HG03159 (cell line): ENCODE results near the gene CKMT2.

ENCODE experiments used
- ATAC-seq: cut with Tn5 transposase; IDR thresholded peaks from one replicate; pipeline ENCODE4 v1.9.1; 2021; ENCODE audit warnings: mild to moderate bottlenecking, moderate library complexity; ENCODE audit not compliant: unreplicated experiment

Gene CKMT2

DNA sequence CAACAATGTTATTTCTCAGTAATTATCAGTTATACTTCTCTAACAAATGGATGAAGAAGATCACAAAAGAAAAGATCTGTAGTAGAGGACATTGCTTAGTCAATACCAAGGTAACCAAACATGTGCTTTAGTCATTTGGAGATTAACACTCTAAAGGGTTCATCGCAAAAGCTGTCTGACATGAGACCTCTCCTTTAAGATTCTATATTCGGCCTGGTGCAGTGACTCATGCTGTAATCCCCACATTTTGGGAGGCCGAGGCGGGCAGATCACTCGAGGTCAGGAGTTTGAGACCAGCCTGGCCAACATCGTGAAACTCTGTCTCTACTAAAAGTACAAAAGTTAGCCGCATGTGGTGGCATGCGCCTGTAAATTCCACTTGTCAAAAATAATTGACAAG lies 18.3 kb upstream of the CKMT2 start:
- ATAC-seq: no peak

DNA sequence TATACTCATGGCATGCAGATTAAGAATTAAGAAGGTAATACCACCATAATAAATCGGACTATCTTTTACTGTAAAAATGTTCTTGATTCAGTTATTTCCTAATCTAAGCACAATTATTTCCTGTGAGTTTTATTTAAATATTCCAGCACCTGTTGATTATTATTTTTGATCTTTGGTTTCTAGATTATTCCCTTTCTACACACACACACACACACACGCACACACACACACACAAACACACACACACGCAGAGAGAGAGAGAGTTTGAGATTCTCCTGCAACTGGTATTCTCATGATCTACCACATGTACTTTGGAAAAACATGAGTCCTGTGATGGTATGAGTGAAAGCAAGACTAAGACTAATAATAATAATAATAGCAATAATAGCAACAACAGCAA lies 17.0 kb upstream of the CKMT2 start:
- ATAC-seq: no peak

DNA sequence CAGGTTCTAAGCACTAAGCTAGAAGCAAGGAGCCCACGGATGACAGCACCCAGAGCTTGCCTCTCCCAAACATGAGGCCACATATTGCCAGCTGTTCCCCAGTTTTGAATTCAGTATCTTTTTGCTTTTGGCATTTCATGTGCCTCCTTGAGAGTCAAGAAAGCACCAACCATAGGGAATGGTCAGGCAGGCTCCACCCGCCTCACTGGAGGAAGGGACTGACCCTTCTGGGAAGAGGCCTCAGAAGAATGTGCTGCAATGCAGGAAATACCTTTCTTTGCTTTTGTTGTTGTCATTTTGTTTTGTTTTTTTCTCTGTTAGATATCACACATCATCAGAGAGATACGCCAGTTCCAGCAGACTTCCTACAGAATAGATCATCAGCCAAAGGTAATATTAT lies 13.7 kb upstream of the CKMT2 start:
- no peak for ATAC-seq

DNA sequence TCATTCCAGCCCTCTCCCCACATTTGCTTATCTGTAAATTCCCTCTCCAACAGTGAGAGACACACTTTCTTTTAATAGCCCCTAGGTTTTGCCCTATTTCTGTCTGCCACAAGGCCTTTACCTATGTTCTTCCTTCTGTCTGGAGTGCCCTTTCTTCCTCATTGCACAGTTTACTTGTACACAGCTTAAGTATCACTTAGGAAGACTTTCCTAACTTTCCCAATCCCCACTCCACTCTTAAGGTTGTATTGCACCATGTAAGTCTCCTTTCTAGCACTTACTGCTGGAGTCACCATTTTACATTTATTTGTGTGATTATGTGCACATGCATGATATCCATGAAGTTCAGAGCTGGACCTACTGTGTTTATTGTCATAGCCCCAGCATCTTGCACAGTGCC lies 10.8 kb upstream of the CKMT2 start:
- no peak for ATAC-seq

DNA sequence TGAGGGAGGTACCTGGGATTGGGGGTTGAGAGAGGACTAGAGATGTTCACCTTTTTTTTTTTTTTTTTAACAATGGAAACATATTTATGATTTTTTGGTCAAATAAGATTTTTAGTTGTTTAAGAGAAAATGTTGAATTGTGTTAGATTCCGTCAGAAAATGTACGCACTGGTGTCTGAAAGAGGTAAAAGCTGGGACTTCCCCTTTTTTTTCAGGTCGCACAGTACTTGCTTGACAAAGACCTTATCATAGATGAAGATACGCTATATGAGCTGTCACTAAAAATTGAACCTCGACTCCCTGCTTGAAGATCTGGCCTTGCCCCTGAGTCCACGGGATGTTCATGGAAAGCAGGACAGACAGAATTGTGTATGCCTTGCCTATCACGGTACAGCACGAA lies 7.7 kb upstream of the CKMT2 start:
- no peak for ATAC-seq

DNA sequence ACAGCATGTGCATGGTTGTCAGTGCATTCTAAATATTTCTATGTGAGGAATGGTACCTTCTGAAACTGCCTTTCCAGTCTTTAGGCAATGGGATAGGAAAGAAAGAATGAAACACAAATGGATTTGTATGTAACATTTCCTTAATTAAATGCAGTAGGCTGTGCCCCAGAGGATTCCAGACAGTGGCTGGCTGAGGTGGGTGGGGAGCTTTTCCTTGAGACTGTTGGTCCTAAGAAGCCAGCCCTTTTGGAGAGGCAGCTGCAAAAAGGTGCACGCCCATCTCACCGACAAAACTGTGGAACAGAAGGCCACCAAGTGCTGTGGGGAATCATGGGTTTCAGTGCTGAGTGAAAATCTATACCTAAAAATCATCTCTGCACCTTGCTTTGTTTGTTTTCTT lies 6.8 kb upstream of the CKMT2 start:
- ATAC-seq: no peak

DNA sequence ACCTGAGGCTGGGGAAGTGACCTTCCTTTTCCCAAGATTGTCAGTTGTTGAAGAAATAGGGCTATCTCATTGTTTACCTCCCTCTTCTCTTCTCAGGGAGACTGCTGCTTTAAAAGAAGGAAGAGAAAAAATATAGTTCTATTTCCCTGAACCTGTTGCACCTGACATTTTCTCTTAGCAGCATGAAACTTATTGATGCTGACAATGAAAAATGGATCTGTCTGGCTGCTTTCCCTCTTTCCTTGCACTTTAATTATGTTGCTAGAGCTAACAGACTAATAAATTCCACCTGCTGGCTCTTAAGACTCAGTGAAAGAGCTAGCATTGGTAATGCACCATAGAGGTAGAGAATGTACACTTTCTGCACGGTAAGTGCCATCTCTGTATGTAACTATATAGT lies 6.2 kb upstream of the CKMT2 start:
- ATAC-seq: no peak

DNA sequence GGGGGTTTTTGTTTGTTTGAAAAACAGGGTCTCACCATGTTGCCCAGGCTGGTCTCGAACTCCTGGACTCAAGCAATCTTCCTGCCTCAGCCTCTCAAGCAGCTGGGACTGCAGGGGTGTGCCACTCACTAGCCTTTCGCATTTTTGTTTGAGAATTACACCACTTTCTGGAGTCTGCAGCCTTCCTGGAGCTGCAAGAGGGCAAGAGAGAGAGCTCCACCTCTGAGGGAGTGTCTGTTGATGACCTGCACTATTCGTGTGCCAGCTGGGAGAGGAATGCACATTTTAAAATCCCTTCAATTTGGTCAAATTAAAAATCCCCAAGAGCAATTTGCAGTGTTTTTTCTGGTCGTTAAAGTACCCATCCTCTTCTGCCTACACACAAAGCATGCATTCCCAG lies 5.0 kb upstream of the CKMT2 start:
- no peak for ATAC-seq

DNA sequence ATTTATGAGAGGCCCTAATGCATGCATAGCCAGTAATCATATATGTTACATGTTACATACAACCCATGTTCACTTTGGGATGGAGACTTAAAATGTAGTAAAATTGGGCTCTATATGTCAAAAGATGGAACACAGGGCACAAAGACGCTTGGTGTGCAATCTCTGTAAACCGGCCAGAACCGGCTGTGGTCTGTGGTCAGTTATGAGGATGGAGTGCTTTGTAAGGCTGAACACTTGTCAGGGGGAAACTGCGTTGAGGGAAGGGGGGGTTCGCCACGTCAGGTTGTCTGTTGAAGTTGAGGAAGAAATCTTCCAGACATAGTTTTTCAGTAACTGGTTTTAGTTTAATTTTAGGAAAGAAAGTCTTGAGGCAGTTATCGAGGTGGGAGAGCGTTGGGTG lies 2.7 kb upstream of the CKMT2 start:
- ATAC-seq: no peak

DNA sequence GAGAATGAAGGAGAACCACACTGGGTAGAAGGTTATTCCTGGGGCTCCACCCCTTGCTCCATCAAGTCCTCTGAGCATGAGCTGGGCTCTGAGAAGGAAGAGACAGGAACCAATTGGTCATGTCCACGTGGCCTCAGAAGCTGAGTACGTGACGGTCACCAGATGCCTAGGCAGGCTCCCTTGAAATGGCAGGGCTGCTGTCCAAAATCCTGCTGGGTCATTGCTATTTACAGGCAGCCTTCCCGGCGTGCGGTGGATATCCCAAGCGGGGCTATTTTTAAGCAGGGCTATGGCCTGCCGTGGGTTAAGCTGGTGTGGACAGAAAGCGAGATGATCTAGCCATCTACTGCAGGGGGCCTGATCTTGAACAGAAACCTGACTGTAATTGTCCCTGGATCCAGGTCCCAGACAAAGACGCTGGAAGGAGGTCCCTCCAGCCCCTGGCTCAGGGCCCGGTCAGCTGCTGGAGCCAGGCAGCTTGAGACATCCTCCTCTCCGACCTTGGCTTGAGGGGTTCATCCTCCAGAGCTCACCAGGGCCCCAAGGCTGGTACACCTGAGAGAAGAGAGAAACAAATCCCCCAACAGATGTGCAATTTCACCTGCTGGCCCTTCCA lies 550 bp upstream of the CKMT2 start:
- ATAC-seq: no peak

DNA sequence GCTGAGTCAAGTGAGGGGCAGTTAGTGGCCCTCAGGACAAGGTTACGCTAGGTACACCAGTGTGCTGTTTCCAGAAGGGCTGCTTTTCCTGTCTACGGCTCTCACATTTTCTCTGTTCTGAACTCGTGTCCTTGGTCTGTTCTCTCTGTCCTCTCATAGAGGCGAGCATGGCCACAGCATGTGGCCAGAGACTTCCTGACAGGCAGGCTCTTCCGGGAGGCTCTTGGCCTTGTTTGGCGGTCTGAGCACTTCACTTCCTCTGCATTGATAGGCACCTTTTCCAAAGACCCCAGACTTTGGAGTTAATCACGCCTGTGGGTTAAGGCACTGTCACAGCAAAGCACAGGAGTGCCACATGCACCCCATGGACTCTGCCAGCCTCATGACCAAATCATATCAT lies 1.2 kb downstream of the CKMT2 start:
- ATAC-seq: no peak

DNA sequence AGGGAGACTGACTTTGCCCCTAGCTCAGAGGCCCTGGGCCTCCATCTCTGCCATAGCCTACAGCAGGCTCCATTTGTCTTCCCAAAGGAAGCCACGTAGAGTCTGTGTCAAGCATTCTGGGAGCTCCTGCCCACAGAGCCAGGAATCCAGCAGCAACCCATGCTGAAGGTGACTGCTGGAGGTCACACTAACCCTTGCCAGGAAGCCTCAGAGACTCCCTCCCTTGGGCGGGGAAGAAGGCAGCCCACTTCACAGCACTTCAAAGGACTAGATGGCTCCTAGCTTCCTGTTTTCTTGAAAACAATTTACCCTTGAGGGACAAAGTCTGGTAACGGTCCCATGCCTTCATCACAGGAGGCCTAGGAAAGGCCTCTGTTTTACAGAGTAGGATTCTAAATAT lies 1.7 kb downstream of the CKMT2 start:
- no peak for ATAC-seq

DNA sequence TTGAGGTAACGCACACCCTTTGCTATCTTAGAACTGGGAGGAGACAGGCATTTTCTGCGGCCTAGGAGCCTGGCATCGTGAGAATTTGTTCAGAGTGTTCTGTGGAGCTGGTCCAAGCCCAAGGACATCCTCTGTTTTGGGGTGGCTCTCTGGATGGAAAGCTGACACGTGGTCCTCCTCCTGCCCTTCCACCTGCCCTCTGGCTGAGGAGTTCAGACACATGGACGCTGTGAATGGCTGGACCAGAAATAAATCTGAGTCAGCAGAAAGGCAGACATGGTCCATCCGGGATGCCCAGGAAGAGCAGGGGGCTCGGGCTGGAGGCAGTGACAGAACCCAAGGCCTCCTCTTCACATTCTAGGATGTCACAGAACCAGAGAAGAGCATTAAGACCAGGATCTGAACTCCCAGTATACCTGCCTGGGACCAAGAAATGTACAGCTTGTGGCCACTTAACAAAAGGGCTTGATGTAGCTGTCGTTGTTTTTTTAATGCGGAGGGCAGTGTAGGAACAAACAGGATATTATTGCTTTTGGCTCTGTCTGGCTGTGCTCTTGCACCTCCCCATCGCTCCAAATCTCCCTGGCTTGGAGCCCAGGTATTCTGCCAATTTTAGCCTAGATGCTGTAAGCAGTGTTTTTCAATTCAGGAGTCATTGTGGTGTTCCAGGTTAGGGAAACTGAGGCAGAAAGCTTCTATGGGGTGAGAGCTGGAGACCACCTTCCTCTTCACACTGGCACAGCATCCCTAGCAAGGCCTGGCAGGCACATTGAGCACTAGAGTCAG lies 2.4 kb downstream of the CKMT2 start:
- no peak for ATAC-seq

DNA sequence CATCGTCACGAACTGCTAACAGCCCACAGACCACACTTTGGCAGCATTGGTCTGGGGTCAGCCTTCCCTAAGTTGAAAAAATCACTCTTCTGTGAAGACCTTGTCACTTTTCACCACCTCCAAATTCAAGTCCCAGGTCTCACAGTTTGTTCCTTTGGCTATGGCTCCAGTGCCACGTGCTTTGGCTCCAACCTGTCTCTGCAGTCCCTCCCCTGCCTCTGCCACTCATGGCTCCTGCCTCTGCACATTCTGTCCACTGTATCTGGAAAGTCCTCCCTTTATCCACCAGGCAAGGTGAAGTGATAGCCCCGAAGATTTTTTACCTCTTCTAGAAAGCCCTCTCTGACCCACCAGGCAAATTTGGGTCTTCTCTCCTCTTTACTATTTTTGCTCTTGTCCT lies 5.3 kb downstream of the CKMT2 start:
- no peak for ATAC-seq

DNA sequence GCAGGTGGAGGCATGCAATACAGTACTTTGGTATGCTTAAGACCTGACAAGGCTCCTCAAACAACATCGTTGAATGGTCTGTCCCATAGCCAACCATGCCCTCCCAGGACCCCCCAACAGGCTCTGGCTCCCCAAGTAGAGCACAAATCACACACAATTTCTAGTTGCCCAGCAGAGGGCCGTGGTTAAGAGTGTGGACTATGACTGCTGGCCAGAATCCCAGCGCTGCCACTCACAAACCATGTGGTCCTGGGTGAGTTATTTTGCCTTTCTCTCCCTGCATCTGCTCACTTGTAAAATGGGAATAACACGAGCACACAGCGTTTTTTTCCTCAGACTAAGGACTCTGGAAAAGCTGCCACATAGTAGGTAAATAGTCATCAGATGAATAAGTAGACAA lies 6.5 kb downstream of the CKMT2 start:
- no peak for ATAC-seq

DNA sequence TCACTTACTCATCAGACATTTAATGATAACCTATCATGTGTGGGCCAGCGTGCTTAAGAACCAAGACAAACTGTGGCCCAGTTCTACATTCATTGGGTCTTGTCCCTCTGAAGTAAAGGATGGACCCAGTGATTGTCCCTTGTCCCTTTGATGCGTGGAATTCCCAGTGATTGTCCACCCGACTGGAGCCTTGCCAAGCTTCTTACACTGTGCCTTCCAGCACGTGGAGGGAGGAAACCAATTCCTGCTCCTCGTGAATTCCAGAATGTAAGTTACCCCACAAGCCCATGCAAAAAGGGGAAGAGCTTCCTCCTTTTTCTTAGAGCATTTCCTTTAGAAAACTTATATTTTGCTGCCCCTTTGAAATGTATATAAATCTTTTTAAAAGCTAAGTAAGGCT lies 7.9 kb downstream of the CKMT2 start:
- ATAC-seq: no peak

DNA sequence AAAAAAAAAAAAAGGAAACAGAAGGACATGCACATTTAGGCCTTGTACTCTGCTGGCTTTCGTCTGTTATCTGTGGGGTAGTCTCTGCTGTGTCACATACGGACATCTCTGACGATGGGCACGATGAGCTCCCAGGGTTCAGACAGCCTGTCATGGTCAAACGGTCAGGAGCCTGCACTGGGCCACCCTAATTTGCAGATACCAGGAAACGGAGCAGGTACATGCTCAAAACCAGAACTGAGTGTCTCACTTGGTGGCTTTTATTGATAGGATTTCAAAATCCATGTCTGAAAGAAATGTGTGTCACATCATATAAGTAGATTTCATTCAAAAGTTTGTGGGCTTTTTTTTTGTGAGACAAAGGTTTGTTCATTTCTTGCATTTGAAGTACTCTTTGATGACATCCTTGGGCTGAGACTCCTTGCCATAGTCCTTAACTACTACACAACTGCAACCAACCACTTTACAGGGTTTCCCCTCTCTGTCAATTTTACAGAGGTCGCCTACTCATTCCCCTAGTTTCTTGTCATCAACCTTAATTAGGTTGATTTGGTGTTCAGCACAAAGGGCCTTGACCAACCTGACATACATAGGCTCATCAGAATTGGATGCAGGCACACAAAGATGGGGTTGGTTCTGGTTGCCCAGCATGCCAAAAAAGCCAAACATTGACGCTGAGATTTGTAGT lies 9.0 kb downstream of the CKMT2 start:
- ATAC-seq: no peak

DNA sequence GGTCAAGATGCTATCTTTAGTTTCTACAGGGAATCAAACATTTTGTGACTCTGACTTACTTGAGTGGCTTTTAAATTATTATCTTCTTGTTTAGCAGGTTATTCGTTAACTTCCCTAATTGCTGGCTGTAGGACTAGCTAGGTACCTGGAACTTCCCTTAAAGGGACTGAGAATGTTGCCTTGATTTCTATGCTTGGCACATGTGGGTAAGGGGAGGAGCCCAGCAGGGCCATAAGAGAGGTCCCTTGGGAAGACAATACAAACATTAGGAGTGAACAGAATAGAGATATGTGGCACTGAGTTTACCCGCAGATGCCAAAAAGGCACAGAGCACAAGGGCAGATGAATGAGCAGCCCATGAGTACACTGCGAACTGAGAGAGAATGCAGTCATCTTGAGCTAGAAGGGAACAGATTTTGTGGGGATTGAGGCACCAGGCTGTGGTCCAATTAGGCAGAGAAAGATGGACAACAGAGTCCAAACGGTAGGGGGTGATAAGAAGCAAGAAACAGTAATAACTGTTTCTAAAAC lies 9.8 kb downstream of the CKMT2 start:
- no peak for ATAC-seq

DNA sequence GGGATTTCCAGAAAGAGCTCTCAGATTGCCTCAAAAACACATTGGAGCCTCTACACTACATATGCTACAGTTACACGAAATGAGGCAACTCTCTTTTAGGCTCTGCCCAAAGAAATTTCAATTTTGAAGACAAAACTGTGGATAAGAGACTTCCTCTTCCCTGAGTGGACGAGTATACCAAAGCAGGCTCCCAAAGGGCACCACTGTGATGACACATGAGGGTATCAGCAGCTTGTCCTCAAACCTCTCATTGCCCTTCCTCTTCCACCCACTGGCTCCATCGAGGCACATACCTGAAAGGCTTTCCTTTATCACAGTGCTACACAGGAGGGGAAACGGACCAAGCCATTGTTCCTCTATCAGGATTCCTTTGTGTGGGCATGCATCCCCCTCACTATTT lies 11.3 kb downstream of the CKMT2 start:
- no peak for ATAC-seq

DNA sequence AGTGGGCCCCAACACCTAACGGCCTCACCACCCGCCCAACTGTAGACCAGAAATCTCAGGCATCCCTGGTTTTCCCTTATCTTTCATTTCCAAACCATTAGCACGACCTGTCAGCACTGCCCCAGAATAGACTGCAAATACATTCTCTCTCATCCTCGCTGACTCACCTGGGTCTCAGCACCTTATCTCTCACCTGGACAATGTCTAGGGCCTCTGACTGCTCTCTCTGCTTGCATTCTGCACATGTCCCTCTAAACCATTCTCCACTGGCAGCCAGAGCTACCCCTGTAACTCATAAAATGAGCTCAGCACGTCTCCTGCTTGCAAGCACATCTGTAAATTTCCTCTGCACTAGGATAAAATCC lies 12.7 kb downstream of the CKMT2 start:
- ATAC-seq: no peak

DNA sequence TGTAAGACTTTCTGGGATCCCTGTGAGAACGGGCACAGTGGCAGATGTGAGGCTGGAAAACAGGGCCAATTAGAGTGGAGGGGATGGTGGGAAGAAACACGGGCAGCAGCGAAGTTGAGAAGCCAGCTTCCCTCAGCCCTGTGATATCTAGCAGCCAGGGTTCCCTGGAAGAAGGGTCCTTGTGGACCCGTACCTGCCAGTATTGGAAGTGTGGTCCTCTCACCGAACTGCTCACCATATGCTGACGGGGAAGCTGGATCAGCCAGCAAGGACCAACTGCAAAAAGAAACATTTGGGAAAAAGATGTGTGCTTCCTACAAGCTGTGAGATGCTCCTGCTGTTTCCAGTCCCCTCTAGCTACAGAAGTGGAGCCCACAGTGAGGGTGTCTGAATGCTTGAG lies 13.6 kb downstream of the CKMT2 start:
- ATAC-seq: no peak

DNA sequence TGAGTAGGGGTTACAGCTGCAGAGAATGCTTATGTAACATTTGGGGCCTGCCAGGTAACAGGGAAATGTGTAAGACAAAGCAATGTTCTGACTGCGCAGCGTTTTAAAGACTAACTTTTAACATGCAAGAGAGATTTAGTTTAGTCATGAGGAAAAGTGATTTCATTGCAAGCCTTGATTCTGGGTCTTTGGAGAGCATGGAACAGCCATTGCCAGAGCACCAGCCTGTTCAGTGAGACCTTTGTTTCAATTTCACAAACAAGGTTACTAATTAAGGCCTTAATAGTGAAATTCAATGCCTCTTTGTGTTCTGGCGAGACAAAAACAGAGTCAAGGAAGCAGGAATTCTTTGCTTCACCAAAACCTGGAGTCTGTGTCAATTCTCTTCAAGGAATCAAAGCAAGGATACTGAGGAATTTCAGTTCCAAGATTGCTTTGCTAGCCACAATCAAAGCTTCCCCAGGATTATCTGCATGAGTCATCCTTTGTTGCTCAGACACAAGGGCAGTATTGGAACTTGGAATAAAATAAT lies 14.4 kb downstream of the CKMT2 start:
- ATAC-seq: no peak
